Neural progenitor cell (in vitro differentiated cells): ENCODE measurements around the gene NCBP3. TPM values are rescaled to one million over a fixed set of nuclear protein-coding genes. Genes with fewer than 3 reads are reported as not detected.

Source experiments
- DNase-seq: peaks from one replicate; pipeline ENCODE4 v3.0.0-alpha.2; 2016; ENCODE audit warnings: low spot score
- H2AFZ ChIP-seq: fragments of 200-600 bp; sonication (generic); replicated peaks from 2 replicates; pipeline ENCODE4 v1.6.1; 2016; ENCODE audit warnings: antibody characterized with exemption
- H3F3A ChIP-seq: fragments of 200-600 bp; sonication (generic); 2 replicates; pipeline ENCODE4 v1.6.1; 2016; ENCODE audit warnings: antibody characterized with exemption, low read depth
- H3K27ac ChIP-seq: fragments of 200-600 bp; sonication (generic); 2 replicates; pipeline ENCODE4 v1.5.1; 2016; ENCODE audit warnings: mild to moderate bottlenecking
- H3K27me3 ChIP-seq: fragments of 200-600 bp; sonication (generic); 2 replicates; pipeline ENCODE4 v1.6.1; 2016; ENCODE audit warnings: mild to moderate bottlenecking, moderate library complexity
- H3K36me3 ChIP-seq: fragments of 200-600 bp; sonication (generic); 2 replicates; pipeline ENCODE4 v1.5.1; 2016
- H3K4me1 ChIP-seq: fragments of 200-600 bp; sonication (generic); 2 replicates; pipeline ENCODE4 v1.6.1; 2016; ENCODE audit warnings: mixed run types
- H3K4me2 ChIP-seq: fragments of 200-600 bp; sonication (generic); 2 replicates; pipeline ENCODE4 v1.6.1; 2016
- H3K4me3 ChIP-seq: fragments of 200-600 bp; sonication (generic); 2 replicates; pipeline ENCODE4 v1.5.1; 2016
- H3K79me2 ChIP-seq: fragments of 200-600 bp; sonication (generic); 2 replicates; pipeline ENCODE4 v1.6.1; 2016; ENCODE audit warnings: low read depth
- H3K9ac ChIP-seq: fragments of 200-600 bp; sonication (generic); 2 replicates; pipeline ENCODE4 v1.6.1; 2016
- H3K9me3 ChIP-seq: fragments of 200-600 bp; sonication (generic); 2 replicates; pipeline ENCODE4 v1.5.1; 2016; ENCODE audit warnings: low read depth
- H4K20me1 ChIP-seq: fragments of 200-600 bp; sonication (generic); 2 replicates; pipeline ENCODE4 v1.6.1; 2016; ENCODE audit warnings: low read depth
- H3K27ac Mint-ChIP-seq: 3 replicates; pipeline ENCODE4 v1.8.0; 2021; ENCODE audit warnings: mixed read lengths
- H3K27me3 Mint-ChIP-seq: 2 replicates; pipeline ENCODE4 v1.8.0; 2022; ENCODE audit warnings: low read depth, mild to moderate bottlenecking, inconsistent platforms, moderate library complexity, mixed read lengths; ENCODE audit not compliant: insufficient read depth
- H3K36me3 Mint-ChIP-seq: 3 replicates; pipeline ENCODE4 v1.8.0; 2021; ENCODE audit warnings: mixed read lengths
- H3K4me1 Mint-ChIP-seq: 3 replicates; pipeline ENCODE4 v1.8.0; 2021; ENCODE audit warnings: mixed read lengths
- H3K4me3 Mint-ChIP-seq: 3 replicates; pipeline ENCODE4 v1.8.0; 2021; ENCODE audit warnings: mild to moderate bottlenecking, moderate library complexity, mixed read lengths
- H3K9me3 Mint-ChIP-seq: 3 replicates; pipeline ENCODE4 v1.8.0; 2020; ENCODE audit warnings: mixed read lengths
- EZH2 ChIP-seq: fragments of 200-600 bp; sonication (generic); IDR thresholded peaks from 2 replicates; pipeline ENCODE4 v1.6.1; 2017; ENCODE audit warnings: antibody characterized with exemption, mild to moderate bottlenecking, moderate library complexity
- EZH2phosphoT487 ChIP-seq: fragments of 200-600 bp; sonication (generic); IDR thresholded peaks from 2 replicates; pipeline ENCODE4 v1.6.1; 2017; ENCODE audit warnings: antibody characterized with exemption
- total RNA-seq: library from RNA; depleted of rRNA; stranded (reverse); fragments of >200 nt; gene quantifications from 2 replicates; pipeline ENCODE4 v1.2.3, GENCODE V29; 2015; ENCODE audit warnings: low replicate concordance
- TF ChIP-seq, protein P1 (sequence below): fragments of 200-600 bp; sonication (generic); IDR thresholded peaks from 2 replicates; pipeline ENCODE4 v1.5.1; 2017; ENCODE audit warnings: antibody characterized with exemption, mild to moderate bottlenecking

NCBP3 gene
- total RNA-seq, 1 donor from 2014 or later, result 55.7 TPM

DNA sequence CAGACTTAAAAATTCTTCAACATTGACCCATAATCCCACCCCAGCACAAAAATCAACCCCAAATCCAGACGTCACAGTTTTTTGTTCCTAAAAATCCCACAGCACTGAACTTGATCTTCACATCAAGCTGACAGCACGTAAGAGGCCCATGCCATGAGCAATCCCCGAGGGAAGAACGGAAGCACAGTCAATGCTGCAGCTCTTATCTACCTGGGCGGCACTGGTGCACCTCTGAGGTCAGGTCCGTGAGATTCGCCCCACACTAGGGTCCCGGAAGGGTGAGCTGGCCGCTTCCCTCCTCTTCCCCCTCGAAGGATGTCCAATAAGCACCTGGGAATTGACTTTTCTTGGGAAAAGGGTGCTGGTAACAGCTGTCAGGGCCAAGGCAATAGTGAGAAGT is 33.8 kb downstream of the NCBP3 start:
- peaks cover 21% of the 10 kb centered on the region for H3K36me3 Mint-ChIP-seq

DNA sequence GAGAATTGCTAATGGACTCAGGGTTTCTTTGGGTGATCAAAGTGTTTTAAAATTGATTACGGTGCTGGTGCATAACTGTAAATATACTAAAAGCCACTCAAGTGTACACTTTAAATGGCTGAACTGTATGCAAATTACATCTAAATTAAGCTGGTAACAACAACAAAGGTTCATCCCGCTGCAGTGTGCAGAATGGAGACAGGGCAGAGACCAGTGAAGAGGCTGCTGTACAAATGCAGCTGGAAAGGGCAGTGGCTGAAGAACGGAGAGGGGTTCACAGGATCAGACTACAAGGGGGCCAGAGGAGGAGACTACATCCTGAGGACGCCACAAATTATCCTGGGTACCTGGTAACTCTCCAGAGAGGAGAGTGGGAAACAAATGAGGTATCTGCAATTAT is 36.0 kb downstream of the NCBP3 start:
- no peak for DNase-seq
- no peaks in the 10 kb centered on the region for H3F3A ChIP-seq
- Mint-ChIP-seq H3K4me3 (no peak overlapping the region), H3K27ac (no peak overlapping the region), H3K27me3 (no peaks in the 10 kb centered on the region), H3K9me3 (no peaks in the 10 kb centered on the region), H3K4me1 (no peaks in the 10 kb centered on the region), H3K36me3 (peaks cover 14% of the 10 kb centered on the region)
- no peaks in the 10 kb centered on the region for H3K9me3 ChIP-seq
- no peaks in the 10 kb centered on the region for H3K79me2 ChIP-seq
- H3K36me3 ChIP-seq, result no peaks in the 10 kb centered on the region
- no peaks in the 10 kb centered on the region for H3K4me1 ChIP-seq
- no peak overlapping the region for H3K4me3 ChIP-seq
- H3K9ac ChIP-seq, result no peak overlapping the region
- H3K27ac ChIP-seq, result no peak overlapping the region
- no peaks in the 10 kb centered on the region for H3K27me3 ChIP-seq
- H4K20me1 ChIP-seq, result no peaks in the 10 kb centered on the region
- TF ChIP-seq EZH2 (no peak), EZH2phosphoT487 (no peak)
- TF ChIP-seq, protein P1, sequence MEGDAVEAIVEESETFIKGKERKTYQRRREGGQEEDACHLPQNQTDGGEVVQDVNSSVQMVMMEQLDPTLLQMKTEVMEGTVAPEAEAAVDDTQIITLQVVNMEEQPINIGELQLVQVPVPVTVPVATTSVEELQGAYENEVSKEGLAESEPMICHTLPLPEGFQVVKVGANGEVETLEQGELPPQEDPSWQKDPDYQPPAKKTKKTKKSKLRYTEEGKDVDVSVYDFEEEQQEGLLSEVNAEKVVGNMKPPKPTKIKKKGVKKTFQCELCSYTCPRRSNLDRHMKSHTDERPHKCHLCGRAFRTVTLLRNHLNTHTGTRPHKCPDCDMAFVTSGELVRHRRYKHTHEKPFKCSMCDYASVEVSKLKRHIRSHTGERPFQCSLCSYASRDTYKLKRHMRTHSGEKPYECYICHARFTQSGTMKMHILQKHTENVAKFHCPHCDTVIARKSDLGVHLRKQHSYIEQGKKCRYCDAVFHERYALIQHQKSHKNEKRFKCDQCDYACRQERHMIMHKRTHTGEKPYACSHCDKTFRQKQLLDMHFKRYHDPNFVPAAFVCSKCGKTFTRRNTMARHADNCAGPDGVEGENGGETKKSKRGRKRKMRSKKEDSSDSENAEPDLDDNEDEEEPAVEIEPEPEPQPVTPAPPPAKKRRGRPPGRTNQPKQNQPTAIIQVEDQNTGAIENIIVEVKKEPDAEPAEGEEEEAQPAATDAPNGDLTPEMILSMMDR, result no peak
- no peak overlapping the region for H2AFZ ChIP-seq
- no peak overlapping the region for H3K4me2 ChIP-seq

More for the DNA sequence above, 33.8 kb downstream of the NCBP3 start:
- Histone ChIP-seq H3K9me3 (no peaks in the 10 kb centered on the region), H3F3A (no peaks in the 10 kb centered on the region), H3K27me3 (no peaks in the 10 kb centered on the region), H3K4me2 (no peak overlapping the region), H3K27ac (no peak overlapping the region), H3K9ac (no peak overlapping the region), H4K20me1 (no peaks in the 10 kb centered on the region), H2AFZ (no peak overlapping the region), H3K36me3 (no peaks in the 10 kb centered on the region), H3K4me3 (no peak overlapping the region), H3K4me1 (no peaks in the 10 kb centered on the region), H3K79me2 (no peaks in the 10 kb centered on the region)
- no peak for DNase-seq
- no peaks in the 10 kb centered on the region for H3K27me3 Mint-ChIP-seq
- H3K27ac Mint-ChIP-seq, result no peak overlapping the region
- H3K4me3 Mint-ChIP-seq, result no peak overlapping the region
- no peaks in the 10 kb centered on the region for H3K9me3 Mint-ChIP-seq
- no peaks in the 10 kb centered on the region for H3K4me1 Mint-ChIP-seq
- TF ChIP-seq, protein P1, result no peak
- no peak for TF ChIP-seq EZH2
- TF ChIP-seq EZH2phosphoT487, result no peak

DNA sequence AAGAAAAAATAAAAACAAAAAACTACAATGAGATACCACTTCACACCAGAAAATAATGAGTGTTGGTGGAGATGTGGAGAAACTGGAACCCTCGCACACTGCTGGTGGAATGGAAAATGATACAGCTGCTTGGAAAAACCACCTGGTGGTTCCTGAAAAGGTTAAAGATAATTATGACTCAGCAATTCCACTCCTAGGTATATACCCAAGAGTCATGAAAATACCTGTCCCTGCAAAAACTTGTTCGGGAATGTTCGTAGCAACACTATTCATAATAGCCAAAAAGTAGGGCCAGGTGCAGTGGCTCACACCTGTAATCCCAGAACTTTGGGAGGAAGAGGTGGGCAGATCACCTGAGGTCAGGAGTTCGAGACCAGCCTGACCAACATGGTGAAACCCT is 36.9 kb downstream of the NCBP3 start:
- Histone ChIP-seq H3K79me2 (no peaks in the 10 kb centered on the region), H3K36me3 (no peaks in the 10 kb centered on the region), H3K4me3 (no peak overlapping the region), H3K27me3 (no peaks in the 10 kb centered on the region), H3K4me2 (no peak overlapping the region), H2AFZ (no peak overlapping the region), H3K4me1 (no peaks in the 10 kb centered on the region), H3F3A (no peaks in the 10 kb centered on the region), H3K27ac (no peak overlapping the region), H4K20me1 (no peaks in the 10 kb centered on the region), H3K9ac (no peak overlapping the region), H3K9me3 (no peaks in the 10 kb centered on the region)
- peaks cover 14% of the 10 kb centered on the region for H3K36me3 Mint-ChIP-seq
- no peaks in the 10 kb centered on the region for H3K27me3 Mint-ChIP-seq
- no peak overlapping the region for H3K27ac Mint-ChIP-seq
- H3K4me3 Mint-ChIP-seq, result no peak overlapping the region
- H3K9me3 Mint-ChIP-seq, result no peaks in the 10 kb centered on the region
- DNase-seq, result no peak
- TF ChIP-seq EZH2phosphoT487, result no peak
- no peak for TF ChIP-seq EZH2
- TF ChIP-seq, protein P1, result no peak
- H3K4me1 Mint-ChIP-seq, result no peaks in the 10 kb centered on the region

DNA sequence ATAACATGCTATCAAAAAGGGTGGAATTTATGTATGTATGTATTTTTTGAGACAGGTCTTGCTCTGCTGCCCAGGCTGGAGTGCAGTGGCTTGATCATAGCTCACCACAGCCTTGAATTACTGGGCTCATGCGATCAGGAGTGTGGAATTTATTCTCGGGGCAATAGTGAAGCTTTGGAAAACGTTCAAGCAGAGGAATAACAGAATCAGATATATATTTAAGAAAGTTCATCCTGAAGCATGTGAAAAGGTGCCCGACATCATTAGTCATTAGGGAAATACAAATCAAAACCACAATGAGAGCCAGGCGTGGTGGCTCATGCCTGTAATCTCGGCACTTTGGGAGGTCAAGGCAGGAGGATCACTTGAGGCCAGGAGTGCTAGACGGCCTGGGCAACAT is 37.3 kb downstream of the NCBP3 start:
- no peak overlapping the region for H3K4me2 ChIP-seq
- no peak overlapping the region for H3K27ac ChIP-seq
- no peaks in the 10 kb centered on the region for H3K27me3 ChIP-seq
- no peak for DNase-seq
- no peaks in the 10 kb centered on the region for H3K79me2 ChIP-seq
- H3K4me1 ChIP-seq, result no peaks in the 10 kb centered on the region
- no peaks in the 10 kb centered on the region for H4K20me1 ChIP-seq
- H3K4me3 ChIP-seq, result no peak overlapping the region
- no peaks in the 10 kb centered on the region for H3K27me3 Mint-ChIP-seq
- H3K4me3 Mint-ChIP-seq, result no peak overlapping the region
- peaks cover 14% of the 10 kb centered on the region for H3K36me3 Mint-ChIP-seq
- H3K9me3 Mint-ChIP-seq, result no peaks in the 10 kb centered on the region
- no peak overlapping the region for H3K27ac Mint-ChIP-seq
- H3K9me3 ChIP-seq, result no peaks in the 10 kb centered on the region
- no peak overlapping the region for H2AFZ ChIP-seq
- no peaks in the 10 kb centered on the region for H3K36me3 ChIP-seq
- H3K4me1 Mint-ChIP-seq, result no peaks in the 10 kb centered on the region
- no peak overlapping the region for H3K9ac ChIP-seq
- no peaks in the 10 kb centered on the region for H3F3A ChIP-seq
- TF ChIP-seq EZH2phosphoT487 (no peak), EZH2 (no peak)
- TF ChIP-seq, protein P1, result no peak
